HEK293T (cell line): Measurements from ENCODE around the gene IGFL2.

ENCODE experiments used
- ARNT ChIP-seq: fragments of 450-650 bp; IDR thresholded peaks from 2 replicates; pipeline ENCODE4 v1.6.1; 2017; ENCODE audit warnings: mild to moderate bottlenecking
- BHLHE40 ChIP-seq: fragments of 450-650 bp; IDR thresholded peaks from 2 replicates; pipeline ENCODE4 v1.6.1; 2016; ENCODE audit warnings: mild to moderate bottlenecking, moderate library complexity, borderline replicate concordance
- ELF4 ChIP-seq: fragments of 450-650 bp; IDR thresholded peaks from 2 replicates; pipeline ENCODE4 v1.6.1; 2017; ENCODE audit warnings: antibody characterized with exemption
- FOXA1 ChIP-seq: fragments of 450-650 bp; IDR thresholded peaks from 2 replicates; pipeline ENCODE4 v1.6.1; 2016; ENCODE audit warnings: mild to moderate bottlenecking
- FOXK2 ChIP-seq: fragments of 450-650 bp; IDR thresholded peaks from 2 replicates; pipeline ENCODE4 v1.6.1; 2016; ENCODE audit warnings: mild to moderate bottlenecking
- FOXM1 ChIP-seq: fragments of 450-650 bp; IDR thresholded peaks from 2 replicates; pipeline ENCODE4 v1.6.1; 2017; ENCODE audit warnings: mild to moderate bottlenecking, borderline replicate concordance
- L3MBTL2 ChIP-seq: fragments of 450-650 bp; conservative IDR thresholded peaks from 2 replicates; pipeline ENCODE4 v1.6.1; 2016; ENCODE audit warnings: mild to moderate bottlenecking
- LEF1 ChIP-seq: fragments of 450-650 bp; IDR thresholded peaks from 2 replicates; pipeline ENCODE4 v1.6.1; 2017; ENCODE audit warnings: mild to moderate bottlenecking, borderline replicate concordance
- NFRKB ChIP-seq: fragments of 450-650 bp; IDR thresholded peaks from 2 replicates; pipeline ENCODE4 v1.6.1; 2016; ENCODE audit warnings: mild to moderate bottlenecking, moderate library complexity
- SP1 ChIP-seq: fragments of 450-650 bp; IDR thresholded peaks from 2 replicates; pipeline ENCODE4 v1.6.1; 2017
- SUZ12 ChIP-seq: fragments of 450-650 bp; IDR thresholded peaks from 2 replicates; pipeline ENCODE4 v1.6.1; 2016; ENCODE audit warnings: mild to moderate bottlenecking
- TARDBP ChIP-seq: fragments of 450-650 bp; IDR thresholded peaks from 2 replicates; pipeline ENCODE4 v1.6.1; 2016
- ZNF384 ChIP-seq: fragments of 450-650 bp; IDR thresholded peaks from 2 replicates; pipeline ENCODE4 v1.6.1; 2016
- TF ChIP-seq, protein P1 (sequence below): fragments of 450-650 bp; IDR thresholded peaks from 2 replicates; pipeline ENCODE4 v1.6.1; 2016

- TF ChIP-seq SUZ12 (no peak), FOXM1 (no peak), SP1 (no peak), ZNF384 (no peak), FOXK2 (no peak), ARNT (no peak), TARDBP (no peak), ELF4 (no peak), BHLHE40 (no peak), FOXA1 (no peak), LEF1 (no peak), L3MBTL2 (no peak), NFRKB (no peak)
- TF ChIP-seq, protein P1, sequence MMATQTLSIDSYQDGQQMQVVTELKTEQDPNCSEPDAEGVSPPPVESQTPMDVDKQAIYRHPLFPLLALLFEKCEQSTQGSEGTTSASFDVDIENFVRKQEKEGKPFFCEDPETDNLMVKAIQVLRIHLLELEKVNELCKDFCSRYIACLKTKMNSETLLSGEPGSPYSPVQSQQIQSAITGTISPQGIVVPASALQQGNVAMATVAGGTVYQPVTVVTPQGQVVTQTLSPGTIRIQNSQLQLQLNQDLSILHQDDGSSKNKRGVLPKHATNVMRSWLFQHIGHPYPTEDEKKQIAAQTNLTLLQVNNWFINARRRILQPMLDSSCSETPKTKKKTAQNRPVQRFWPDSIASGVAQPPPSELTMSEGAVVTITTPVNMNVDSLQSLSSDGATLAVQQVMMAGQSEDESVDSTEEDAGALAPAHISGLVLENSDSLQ = no peak
Observed at GRCh38 chr19:46155237-46155636, 7.2 kb downstream of the IGFL2 start.
